KMS-11 (cell line): ENCODE results near the gene TICAM2.
A peak's percentile ranks its signal among the peaks of the same experiment; 100 is the strongest.

Experiments
- H2AFZ ChIP-seq: fragments of 200-600 bp; sonication (generic); 2 replicates; pipeline ENCODE4 v1.6.1; 2016; ENCODE audit warnings: antibody characterized with exemption, mixed run types, low read depth
- H3K27ac ChIP-seq: fragments of 200-600 bp; sonication (generic); 2 replicates; pipeline ENCODE4 v1.6.1; 2016; ENCODE audit warnings: mild to moderate bottlenecking, mixed run types
- H3K27me3 ChIP-seq: fragments of 200-600 bp; sonication (generic); 2 replicates; pipeline ENCODE4 v1.6.1; 2017; ENCODE audit warnings: mild to moderate bottlenecking, low read depth, mixed run types, moderate library complexity; ENCODE audit not compliant: insufficient read depth
- H3K36me3 ChIP-seq: fragments of 200-600 bp; sonication (generic); 2 replicates; pipeline ENCODE4 v1.6.1; 2017; ENCODE audit warnings: mild to moderate bottlenecking, mixed run types; ENCODE audit not compliant: insufficient read depth
- H3K4me1 ChIP-seq: fragments of 200-600 bp; sonication (generic); 2 replicates; pipeline ENCODE4 v1.6.1; 2016; ENCODE audit warnings: mild to moderate bottlenecking, low read depth, mixed run types; ENCODE audit not compliant: poor library complexity, severe bottlenecking
- H3K4me2 ChIP-seq: fragments of 200-600 bp; sonication (generic); 2 replicates; pipeline ENCODE4 v1.7.0; 2016; ENCODE audit warnings: mild to moderate bottlenecking, mixed run types
- H3K4me3 ChIP-seq: fragments of 200-600 bp; sonication (generic); IDR thresholded peaks from 2 replicates; pipeline ENCODE4 v1.6.1; 2017; ENCODE audit warnings: low read depth, low read length, mixed read lengths; ENCODE audit not compliant: insufficient read depth
- H3K79me2 ChIP-seq: fragments of 200-600 bp; sonication (generic); 2 replicates; pipeline ENCODE4 v1.6.1; 2016; ENCODE audit warnings: low read depth, mixed run types; ENCODE audit not compliant: insufficient read depth
- H3K9ac ChIP-seq: fragments of 200-600 bp; sonication (generic); 2 replicates; pipeline ENCODE4 v1.6.1; 2016; ENCODE audit warnings: mild to moderate bottlenecking, mixed run types
- H4K20me1 ChIP-seq: fragments of 200-600 bp; sonication (generic); 2 replicates; pipeline ENCODE4 v1.6.1; 2016; ENCODE audit warnings: mild to moderate bottlenecking, mixed run types; ENCODE audit not compliant: insufficient read depth
- CTCF ChIP-seq: fragments of 200-600 bp; sonication (generic); conservative IDR thresholded peaks from 2 replicates; pipeline ENCODE4 v1.6.1; 2017; ENCODE audit warnings: low read depth, mild to moderate bottlenecking, antibody characterized with exemption, low read length, moderate library complexity, mixed read lengths

TICAM2 gene

GRCh38 chr5:115549154-115549553 is 53.1 kb downstream of the TICAM2 start:
- no peak overlapping the region for H2AFZ ChIP-seq
- H3K36me3 ChIP-seq: no peaks in the 10 kb centered on the region
- H3K79me2 ChIP-seq: no peaks in the 10 kb centered on the region; the same call in 1 of the 2 replicates
- no peak overlapping the region for H3K27ac ChIP-seq
- no peak for TF ChIP-seq CTCF
- no peak overlapping the region for H3K9ac ChIP-seq
- no peak overlapping the region for H3K4me3 ChIP-seq
- H3K27me3 ChIP-seq: no peaks in the 10 kb centered on the region
- H3K4me1 ChIP-seq: no peaks in the 10 kb centered on the region
- H3K4me2 ChIP-seq: no peak overlapping the region
- H4K20me1 ChIP-seq: no peaks in the 10 kb centered on the region

GRCh38 chr5:115548683-115549082 is 53.6 kb downstream of the TICAM2 start:
- no peak overlapping the region for H2AFZ ChIP-seq
- H3K4me2 ChIP-seq: no peak overlapping the region
- H3K79me2 ChIP-seq: peaks cover 5% of the 10 kb centered on the region
- H3K9ac ChIP-seq: no peak overlapping the region
- no peaks in the 10 kb centered on the region for H3K4me1 ChIP-seq
- H3K4me3 ChIP-seq: no peak overlapping the region
- no peak for TF ChIP-seq CTCF
- no peaks in the 10 kb centered on the region for H3K27me3 ChIP-seq
- H3K27ac ChIP-seq: no peak overlapping the region
- no peaks in the 10 kb centered on the region for H4K20me1 ChIP-seq
- no peaks in the 10 kb centered on the region for H3K36me3 ChIP-seq

GRCh38 chr5:115545351-115545882 is 56.9 kb downstream of the TICAM2 start:
- no peak for TF ChIP-seq CTCF
- H4K20me1 ChIP-seq: peaks cover 20% of the 10 kb centered on the region
- no peaks in the 10 kb centered on the region for H3K27me3 ChIP-seq
- H3K4me3 ChIP-seq: no peak overlapping the region
- peak overlapping the region; percentile 58; the same call in 1 of the 2 replicates for H3K4me2 ChIP-seq
- H3K27ac ChIP-seq: peak overlapping the region; percentile 35; the same call in 1 of the 2 replicates
- peak overlapping the region; percentile 78 for H2AFZ ChIP-seq
- peaks cover 12% of the 10 kb centered on the region for H3K4me1 ChIP-seq
- H3K36me3 ChIP-seq: peaks cover 6% of the 10 kb centered on the region; the same call in 1 of the 2 replicates
- H3K79me2 ChIP-seq: peaks cover 37% of the 10 kb centered on the region
- H3K9ac ChIP-seq: peak overlapping the region; percentile 30; the same call in 1 of the 2 replicates

- H2AFZ ChIP-seq: peak within 1 kb of the TSS; percentile 78
These were observed 57.6 kb downstream of the TICAM2 start, which contains the start of gene FEM1C for GRCh38 chr5:115544436-115545350. FEM1C (minus strand) TSS chr5:115544775; CDS start chr5:115543493, 1,282 bp downstream.

More at GRCh38 chr5:115544436-115545350, 57.6 kb downstream of the TICAM2 start, which contains the start of gene FEM1C:
- TF ChIP-seq CTCF: no peak
- Histone ChIP-seq H3K4me2 (peak within 1 kb of the TSS; percentile 97), H3K4me1 (peaks cover 19% of the 10 kb centered on the region), H3K27me3 (no peaks in the 10 kb centered on the region), H3K9ac (peak within 1 kb of the TSS; percentile 96), H4K20me1 (peaks cover 20% of the 10 kb centered on the region), H3K36me3 (peaks cover 6% of the 10 kb centered on the region; the same call in 1 of the 2 replicates), H3K79me2 (peaks cover 45% of the 10 kb centered on the region), H3K27ac (peak within 1 kb of the TSS; percentile 96), H3K4me3 (no peak within 1 kb of the TSS)
